ENCODE measurements around the gene FLRT1.

FLRT1 gene

GRCh38 chr11:64011371-64011770 lies 24.4 kb upstream of the FLRT1 start:
- TF ChIP-seq SPI1 (IDR thresholded peaks at IDR 0.05; ENCODE audit: borderline replicate concordance, low read depth) (no peak), POLR2AphosphoS5 (IDR thresholded peaks at IDR 0.05; ENCODE audit: low read depth) (no peak), CTCF (IDR thresholded peaks at IDR 0.05; ENCODE audit: insufficient read depth, low read length) (no peak), GABPA (IDR thresholded peaks at IDR 0.05; ENCODE audit: low read depth) (no peak)
- TF ChIP-seq, protein P1, sequence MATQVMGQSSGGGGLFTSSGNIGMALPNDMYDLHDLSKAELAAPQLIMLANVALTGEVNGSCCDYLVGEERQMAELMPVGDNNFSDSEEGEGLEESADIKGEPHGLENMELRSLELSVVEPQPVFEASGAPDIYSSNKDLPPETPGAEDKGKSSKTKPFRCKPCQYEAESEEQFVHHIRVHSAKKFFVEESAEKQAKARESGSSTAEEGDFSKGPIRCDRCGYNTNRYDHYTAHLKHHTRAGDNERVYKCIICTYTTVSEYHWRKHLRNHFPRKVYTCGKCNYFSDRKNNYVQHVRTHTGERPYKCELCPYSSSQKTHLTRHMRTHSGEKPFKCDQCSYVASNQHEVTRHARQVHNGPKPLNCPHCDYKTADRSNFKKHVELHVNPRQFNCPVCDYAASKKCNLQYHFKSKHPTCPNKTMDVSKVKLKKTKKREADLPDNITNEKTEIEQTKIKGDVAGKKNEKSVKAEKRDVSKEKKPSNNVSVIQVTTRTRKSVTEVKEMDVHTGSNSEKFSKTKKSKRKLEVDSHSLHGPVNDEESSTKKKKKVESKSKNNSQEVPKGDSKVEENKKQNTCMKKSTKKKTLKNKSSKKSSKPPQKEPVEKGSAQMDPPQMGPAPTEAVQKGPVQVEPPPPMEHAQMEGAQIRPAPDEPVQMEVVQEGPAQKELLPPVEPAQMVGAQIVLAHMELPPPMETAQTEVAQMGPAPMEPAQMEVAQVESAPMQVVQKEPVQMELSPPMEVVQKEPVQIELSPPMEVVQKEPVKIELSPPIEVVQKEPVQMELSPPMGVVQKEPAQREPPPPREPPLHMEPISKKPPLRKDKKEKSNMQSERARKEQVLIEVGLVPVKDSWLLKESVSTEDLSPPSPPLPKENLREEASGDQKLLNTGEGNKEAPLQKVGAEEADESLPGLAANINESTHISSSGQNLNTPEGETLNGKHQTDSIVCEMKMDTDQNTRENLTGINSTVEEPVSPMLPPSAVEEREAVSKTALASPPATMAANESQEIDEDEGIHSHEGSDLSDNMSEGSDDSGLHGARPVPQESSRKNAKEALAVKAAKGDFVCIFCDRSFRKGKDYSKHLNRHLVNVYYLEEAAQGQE (IDR thresholded peaks at IDR 0.05; ENCODE audit: insufficient replicate concordance, low read depth), result no peak
- H3K27me3 ChIP-seq (ENCODE audit: insufficient read depth, poor library complexity, severe bottlenecking), result no peaks in the 10 kb centered on the region

GRCh38 chr11:64013141-64013896 lies 22.4 kb upstream of the FLRT1 start:
- Histone ChIP-seq H3K4me3 (replicated peaks; ENCODE audit: insufficient read depth, low read length) (no peak overlapping the region), H3K27me3 (ENCODE audit: insufficient read depth, poor library complexity, severe bottlenecking) (no peaks in the 10 kb centered on the region), H3K27ac (replicated peaks) (no peak overlapping the region)
- no peak for DNase-seq (ENCODE audit: low read depth in 1 of 2, low spot score in 1 of 2)
- TF ChIP-seq SPI1 (IDR thresholded peaks at IDR 0.05; ENCODE audit: borderline replicate concordance, low read depth) (no peak), GABPA (IDR thresholded peaks at IDR 0.05; ENCODE audit: low read depth) (no peak), CTCF (IDR thresholded peaks at IDR 0.05; ENCODE audit: insufficient read depth, low read length) (no peak)
- TF ChIP-seq, protein P1 (IDR thresholded peaks at IDR 0.05; ENCODE audit: insufficient replicate concordance, low read depth), result no peak

More at GRCh38 chr11:64011371-64011770, 24.4 kb upstream of the FLRT1 start:
- DNase-seq (ENCODE audit: low read depth in 1 of 2, low spot score in 1 of 2), result no peak
- no peak overlapping the region for H3K4me3 ChIP-seq (replicated peaks; ENCODE audit: insufficient read depth, low read length)
- no peak overlapping the region for H3K27ac ChIP-seq (replicated peaks)

DNA sequence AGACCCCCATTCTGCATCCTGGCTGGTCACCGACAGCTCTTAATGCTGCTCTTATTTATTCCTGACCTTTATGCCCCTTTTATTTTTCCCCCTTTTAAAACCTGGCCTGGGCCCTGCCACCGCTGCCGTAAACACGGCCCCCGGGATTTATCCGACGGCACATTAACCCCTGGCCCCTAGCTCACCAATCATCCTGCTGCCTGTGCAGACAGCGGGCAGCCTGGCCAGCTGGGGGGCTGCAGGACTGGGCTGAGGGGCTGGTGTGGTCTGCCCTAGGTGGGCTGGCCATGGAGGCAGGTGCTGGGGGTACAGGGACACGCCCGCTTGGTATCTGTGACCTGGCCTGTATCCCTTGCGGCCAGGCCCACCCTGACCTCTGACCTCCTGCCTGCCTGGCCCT lies 21.4 kb upstream of the FLRT1 start:
- no peak for DNase-seq (ENCODE audit: low read depth in 1 of 2, low spot score in 1 of 2)
- Histone ChIP-seq H3K4me3 (replicated peaks; ENCODE audit: insufficient read depth, low read length) (no peak overlapping the region), H3K27me3 (ENCODE audit: insufficient read depth, poor library complexity, severe bottlenecking) (no peaks in the 10 kb centered on the region), H3K27ac (replicated peaks) (no peak overlapping the region)
- TF ChIP-seq GABPA (IDR thresholded peaks at IDR 0.05; ENCODE audit: low read depth), result no peak
- TF ChIP-seq, protein P1 (IDR thresholded peaks at IDR 0.05; ENCODE audit: insufficient replicate concordance, low read depth), result no peak
- TF ChIP-seq CTCF (IDR thresholded peaks at IDR 0.05; ENCODE audit: insufficient read depth, low read length), result no peak
- no peak for TF ChIP-seq SPI1 (IDR thresholded peaks at IDR 0.05; ENCODE audit: borderline replicate concordance, low read depth)
- TF ChIP-seq POLR2AphosphoS5 (IDR thresholded peaks at IDR 0.05; ENCODE audit: low read depth), result no peak
